ENCODE results near the gene TP53BP1.

The TP53BP1 gene

DNA sequence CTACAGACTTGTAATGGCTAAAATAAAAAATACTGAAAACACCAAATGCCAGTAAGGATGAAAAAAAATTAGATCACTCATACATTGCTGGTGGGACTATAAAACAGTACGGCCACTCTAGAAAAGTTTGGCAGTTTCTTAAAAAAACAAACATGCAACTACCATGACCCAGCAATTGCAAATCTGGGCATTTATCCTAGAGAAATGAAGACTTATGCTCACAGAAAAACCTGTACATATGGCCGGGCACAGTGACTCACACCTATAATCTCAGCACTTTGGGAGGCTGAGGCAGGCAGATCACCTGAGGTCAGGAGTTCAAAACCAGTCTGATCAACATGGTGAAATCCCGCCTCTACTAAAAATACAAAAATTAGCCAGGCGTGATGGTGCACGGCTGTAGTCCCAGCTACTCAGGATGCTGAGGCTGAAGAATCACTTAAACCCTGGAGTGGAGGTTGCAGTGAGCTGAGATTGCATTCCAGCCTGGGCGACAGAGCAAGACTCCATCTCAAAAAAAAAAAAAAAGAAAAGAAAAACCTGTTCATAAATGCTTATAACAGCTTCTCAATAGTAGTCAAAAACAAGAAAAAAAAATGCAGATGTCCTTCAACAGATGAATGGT, 5.6 kb downstream of the TP53BP1 start:
- no peak for DNase-seq

DNA sequence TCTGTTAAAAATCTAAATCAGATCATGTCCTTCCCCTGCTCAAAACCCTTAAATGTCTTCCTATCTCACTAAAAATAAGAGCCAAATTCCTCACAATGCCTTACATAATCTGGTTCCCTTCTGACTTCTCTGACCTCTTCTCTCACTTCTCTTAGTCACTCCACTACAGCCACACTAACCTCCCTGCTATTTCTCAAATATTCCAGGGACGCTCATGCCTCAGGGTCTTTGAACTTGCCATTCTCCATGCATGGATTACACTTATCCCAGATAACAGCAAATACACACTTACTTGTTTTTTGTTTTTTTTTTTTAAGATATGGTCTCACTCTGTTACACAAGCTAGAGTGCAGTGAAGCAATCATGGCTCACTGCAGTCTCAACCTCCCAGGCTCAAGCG, 8.5 kb downstream of the TP53BP1 start:
- no peak for DNase-seq

DNA sequence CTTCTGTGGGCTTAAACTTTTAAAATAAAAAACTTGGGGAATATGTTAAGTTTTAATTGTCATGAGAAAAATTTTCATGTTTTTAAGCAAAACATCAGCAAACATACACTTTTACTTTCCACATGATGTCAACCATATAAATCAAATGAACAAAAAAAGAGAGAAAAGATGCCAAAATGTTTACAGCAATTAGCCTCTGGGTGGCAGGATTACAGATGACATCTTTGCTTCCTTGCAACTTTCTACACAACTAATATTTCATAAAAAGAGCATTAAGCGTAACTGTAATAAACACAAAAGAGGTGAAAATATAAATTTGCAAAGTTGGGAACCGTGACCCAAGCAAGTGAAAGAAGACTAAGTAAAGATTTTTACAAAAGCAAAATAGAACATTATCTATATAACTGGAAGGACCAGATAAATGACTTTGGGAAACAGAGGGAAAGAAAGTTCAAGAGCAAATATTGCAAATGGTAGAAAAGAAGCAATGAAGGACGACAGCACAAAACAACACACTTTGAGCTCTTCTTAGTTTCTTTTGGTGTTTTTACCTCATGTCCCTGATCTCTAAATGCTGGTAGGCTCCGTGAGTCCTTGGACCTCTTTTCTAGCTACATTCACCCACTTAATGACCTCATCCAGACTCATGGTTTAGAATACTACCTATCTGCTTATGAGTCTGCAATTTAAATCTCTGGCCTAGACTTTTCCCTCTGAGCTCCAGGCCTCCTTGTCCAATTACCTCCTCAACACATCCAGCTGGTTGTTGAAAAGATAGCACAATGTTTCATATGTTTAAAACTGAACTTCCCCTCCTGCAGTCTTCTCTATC, 9.4 kb downstream of the TP53BP1 start:
- DNase-seq = no peak

DNA sequence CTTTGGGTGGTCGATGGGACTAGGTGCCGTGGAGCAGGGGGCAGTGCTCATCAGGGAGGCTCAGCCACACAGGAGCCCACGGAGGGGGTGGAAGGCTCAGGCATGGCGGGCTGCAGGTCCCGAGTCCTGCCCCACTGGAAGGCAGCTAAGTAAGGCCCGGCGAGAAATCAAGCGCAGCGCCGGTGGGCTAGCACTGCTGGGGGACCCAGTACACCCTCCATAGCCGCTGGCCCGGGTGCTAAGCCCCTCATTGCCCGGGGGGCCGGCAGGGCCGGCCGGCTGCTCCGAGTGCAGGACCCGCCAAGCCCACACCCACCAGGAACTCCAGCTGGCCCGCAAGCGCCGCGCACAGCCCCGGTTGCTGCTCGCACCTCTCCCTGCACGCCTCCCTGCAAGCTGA, 19.1 kb downstream of the TP53BP1 start:
- no peak for DNase-seq

DNA sequence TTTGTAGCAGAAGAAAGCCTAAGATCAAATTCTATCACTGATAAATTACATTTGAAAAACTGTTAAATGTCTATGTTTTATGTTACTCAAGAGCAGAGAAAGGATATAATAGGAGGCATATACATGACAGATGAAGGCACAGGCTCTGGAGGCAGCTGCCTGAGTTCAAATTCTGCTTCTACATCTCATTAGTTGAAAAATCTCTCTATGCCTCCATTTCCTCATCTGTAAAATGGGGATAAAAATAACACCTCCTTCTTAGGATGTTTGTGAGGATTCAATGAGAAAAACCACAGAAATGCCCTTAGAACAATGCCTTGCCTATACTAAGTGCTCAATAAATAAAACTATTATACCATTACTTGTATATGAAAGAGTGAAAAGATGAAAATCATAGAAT, 21.0 kb downstream of the TP53BP1 start:
- no peak for DNase-seq

DNA sequence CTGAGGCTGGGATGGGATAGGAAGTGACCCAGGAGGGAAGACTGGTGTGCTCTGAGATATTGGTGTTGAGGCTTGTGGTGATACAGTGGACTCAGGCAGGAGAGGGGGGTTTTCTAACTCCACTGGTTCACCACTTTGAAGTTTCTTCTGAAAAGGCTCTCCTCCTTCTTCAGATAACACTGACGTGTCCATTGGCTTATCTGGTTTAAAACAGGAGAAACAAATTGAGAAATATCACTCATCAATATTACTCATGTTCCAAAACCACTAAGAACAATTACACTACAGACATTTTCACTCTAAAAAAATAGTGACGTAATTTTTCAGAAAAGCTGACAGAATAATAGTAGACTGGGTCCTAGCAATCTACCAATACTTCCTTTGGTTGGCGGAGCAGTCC, 23.1 kb downstream of the TP53BP1 start:
- no peak for DNase-seq

DNA sequence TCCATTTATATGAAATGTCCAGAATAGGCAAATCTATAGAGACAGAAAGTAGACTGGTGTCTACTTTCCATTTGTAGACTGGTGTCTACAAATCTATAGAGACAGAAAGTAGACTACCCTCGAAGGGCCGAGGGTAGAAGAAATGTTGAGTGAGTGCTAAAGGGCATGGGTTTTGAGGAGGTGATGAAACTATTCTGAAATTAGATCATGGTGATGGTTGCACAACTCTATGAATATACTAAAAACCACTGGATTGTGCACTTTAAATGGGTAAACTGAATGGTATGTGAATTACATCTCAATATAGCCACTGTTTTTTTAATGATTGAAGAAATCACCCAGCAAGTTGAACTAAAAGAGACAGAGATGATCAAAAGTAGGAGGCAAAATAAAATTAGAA, 27.9 kb downstream of the TP53BP1 start:
- DNase-seq = no peak

DNA sequence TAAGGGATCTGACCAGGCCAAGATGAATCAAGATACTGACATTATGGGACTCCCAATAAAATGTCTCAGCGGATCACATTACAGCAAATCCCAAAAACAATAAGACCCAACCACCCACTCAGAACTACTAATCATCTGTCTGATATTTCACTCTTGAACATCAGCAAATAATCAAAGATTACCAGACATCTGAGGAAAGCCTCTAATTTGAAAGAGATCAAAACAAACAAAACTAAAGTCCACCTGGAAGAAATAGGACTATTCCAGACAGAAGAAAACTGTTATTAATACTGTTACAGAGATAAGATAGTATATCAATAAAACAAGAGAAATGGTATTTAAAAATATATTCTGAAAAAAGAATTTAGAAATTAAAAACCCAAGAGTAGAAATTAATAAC, 29.0 kb downstream of the TP53BP1 start:
- DNase-seq = no peak

DNA sequence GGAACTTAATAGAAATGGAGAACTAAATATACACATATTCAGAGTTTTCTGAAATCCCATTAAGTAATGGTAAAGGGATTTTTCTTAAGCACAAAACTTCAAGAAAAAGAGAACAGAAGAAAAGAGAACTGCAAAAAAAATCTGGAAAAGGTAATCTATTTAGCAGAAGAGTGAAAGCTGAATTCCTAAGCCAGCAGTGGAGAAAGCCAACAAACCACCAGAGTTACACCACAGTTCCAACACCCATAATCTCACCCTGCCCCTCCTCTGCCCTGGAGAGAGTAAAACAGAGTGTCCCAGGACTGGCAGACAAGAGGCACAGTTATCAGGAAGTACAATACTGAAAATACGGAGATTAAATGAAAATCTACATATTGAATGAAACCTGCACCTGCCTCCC, 29.4 kb downstream of the TP53BP1 start:
- DNase-seq = no peak

DNA sequence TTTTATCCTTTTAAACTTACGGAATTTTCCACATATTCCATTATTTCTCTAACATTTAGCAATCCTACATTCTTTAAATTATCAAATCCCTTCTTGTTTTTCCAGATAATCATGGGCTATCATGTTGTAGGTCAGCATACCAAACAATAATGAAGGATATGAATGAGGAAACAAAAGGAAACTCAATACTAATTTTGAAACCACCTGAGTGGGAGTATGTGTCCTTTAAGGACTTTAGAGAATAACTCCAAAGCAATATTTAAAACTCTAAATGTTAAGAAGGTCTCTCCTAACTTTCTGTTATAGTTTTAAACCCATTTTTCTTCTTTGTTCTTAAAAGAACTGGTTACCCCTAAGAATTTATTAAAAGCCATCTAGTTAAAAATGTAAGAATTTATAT, 43.0 kb downstream of the TP53BP1 start:
- DNase-seq = no peak

DNA sequence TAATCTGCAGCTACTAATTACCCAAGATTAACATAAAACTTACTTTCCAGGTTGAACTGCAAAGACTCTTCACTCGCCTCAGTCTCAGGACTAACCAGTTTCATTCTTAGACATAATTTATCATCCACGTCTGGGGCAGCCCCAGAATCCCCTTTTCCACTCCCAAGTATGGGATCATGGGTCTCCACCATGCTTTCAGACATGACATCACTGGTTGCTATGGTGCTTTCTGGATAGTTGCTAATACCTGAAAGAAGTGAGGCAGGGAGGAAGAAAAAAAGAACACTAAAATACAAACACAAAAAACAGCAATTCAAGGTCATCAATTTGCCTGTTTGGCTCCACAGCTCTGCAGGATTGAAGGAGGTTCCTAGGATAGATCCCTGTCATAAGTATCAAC, 46.6 kb downstream of the TP53BP1 start:
- no peak for DNase-seq

DNA sequence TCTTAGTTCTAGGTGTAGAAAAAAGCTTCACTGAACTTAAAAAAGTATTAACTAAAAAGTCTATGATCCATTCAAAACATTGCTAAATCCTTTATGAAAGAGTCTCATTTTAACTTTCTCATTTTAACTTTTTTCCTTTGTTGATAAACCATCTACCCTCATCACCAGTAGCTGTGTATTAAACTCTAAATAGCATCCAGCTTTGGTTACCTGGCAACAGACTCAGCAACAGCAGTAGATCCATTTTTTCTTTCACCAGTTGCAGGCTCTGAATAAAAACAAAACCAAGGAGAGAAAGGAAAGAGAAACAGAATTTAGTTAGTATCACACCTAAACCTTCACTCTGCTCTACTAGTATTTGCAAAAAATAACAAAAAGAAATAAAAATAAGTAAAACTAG, 51.6 kb downstream of the TP53BP1 start:
- no peak for DNase-seq

DNA sequence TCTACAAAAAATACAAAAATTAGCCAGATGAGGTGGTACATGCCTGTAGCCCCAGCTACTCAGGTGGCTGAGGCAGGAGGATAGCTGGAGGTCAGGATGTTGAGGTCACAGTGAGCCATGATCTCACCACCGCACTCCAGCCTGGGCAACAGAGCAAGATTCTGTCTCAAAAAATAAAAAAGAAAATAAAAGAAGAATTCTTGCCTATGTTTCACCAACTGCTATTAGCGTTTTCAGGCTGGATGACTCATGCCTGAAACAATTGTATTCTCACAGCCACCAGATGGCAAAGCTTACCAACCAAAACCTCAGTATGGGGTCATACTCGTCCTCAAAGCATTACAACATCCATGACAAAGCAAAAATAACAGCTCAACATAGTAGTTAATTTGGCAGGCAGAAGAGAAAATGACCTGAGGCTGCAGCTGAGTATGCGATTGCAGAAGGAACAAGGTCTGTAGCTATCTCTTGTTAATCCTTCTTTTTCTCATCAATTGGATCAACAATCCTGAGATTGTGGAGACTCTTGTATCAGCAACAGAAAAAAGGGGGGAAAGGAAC, 52.2 kb downstream of the TP53BP1 start:
- DNase-seq = peak; percentile 18 to 32

DNA sequence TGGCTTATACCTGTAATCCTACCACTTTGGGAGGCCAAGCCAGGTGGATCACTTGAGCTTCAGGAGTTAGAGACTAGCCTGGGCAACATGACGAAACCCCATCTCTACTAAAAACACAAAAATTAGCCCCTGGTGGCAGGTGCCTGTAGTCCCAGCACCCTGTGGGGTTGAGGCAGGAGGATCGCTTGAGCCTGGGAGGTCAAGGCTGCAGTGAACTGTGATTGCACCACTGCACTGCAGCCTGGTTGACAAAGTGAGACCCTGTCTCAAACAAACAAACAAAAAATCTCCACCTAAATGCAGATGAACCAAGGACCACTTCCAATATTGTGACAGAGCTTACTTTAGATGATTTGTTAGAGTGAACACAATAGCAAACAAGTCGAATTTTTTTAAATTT, 53.7 kb downstream of the TP53BP1 start:
- no peak for DNase-seq

DNA sequence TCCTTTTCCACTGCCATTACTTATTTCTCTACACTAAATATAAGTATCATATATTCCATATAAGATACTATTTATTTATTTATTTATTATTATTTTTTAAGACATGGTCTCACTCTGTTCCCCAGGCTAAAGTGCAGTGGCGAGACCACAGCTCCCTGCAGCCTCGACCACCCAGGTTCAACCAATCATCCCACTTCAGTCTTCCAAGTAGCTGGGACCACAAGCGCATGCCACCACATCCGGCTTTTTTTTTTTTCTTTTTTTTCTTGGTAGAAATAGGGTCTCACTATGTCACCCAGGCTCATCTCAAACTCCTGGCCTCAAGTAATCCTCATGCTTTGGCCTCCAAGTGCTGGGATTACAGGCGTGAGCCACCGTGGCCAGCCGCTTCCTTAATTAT, 56.6 kb downstream of the TP53BP1 start:
- no peak for DNase-seq

DNA sequence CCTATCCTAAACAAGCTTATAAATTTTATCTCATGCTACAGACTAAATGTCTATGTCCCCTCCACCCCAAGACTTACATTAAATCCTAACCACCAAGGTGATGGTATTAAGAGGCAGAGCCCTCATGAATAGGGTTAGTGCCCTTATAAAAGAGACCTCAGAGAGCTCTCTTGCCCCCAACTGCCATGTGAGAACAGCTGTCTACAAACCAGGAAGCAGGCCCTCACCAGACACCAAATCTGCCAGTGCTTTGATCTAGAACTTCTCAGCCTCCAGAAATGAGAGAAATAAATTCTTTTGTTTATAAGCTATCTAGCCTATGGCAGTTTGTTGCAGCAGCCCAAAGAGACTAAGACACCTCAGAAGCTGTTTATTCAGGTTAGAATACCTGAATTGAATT, 58.5 kb downstream of the TP53BP1 start:
- DNase-seq = no peak

DNA sequence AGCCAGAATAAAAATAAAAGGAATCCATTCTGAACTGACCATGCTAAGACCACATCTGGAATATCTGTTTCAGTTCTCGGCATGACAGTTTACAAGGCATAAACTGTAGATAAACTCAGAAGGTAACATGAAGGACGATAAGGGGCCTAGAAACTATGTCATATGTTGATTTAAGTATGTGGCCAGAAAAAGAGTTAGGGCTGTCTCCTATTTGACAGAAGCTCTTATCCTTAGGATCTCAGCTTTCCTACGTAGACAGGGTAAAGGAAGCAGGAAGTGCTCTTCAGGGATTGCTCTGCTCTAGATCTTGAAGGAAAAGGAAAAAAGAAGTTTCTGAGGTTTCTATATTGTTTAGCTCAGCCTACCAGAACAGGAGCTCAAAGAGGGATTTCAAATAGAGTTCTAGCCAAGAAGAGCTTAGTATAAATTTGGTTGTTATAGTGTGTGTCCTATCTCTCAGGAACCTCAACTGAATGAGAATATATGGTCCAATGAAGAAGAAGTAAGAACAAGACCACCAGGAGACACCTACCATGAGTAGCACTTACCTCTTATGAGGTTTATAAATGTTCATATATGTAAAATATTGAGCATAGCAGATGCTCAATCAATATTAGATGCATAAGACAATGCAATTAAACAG, 59.2 kb downstream of the TP53BP1 start:
- no peak for DNase-seq

DNA sequence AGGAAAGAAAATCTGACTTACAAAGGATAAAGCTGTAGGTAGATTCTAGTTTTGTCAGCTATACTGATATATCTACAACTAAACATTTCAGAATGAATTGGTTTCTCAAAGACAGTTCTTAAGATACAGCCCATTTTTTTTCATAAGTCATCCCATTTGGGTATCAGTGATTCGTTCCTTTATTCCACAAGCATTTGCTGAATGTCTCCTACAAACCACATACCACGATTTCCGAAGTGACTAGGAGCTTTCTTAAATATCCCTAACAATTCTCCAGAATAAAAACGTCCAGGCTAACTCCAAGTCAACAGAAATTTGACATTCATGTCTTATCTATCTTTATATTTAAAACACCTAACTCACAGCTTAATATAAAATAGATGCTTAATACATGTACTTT, 59.8 kb downstream of the TP53BP1 start:
- DNase-seq = no peak

DNA sequence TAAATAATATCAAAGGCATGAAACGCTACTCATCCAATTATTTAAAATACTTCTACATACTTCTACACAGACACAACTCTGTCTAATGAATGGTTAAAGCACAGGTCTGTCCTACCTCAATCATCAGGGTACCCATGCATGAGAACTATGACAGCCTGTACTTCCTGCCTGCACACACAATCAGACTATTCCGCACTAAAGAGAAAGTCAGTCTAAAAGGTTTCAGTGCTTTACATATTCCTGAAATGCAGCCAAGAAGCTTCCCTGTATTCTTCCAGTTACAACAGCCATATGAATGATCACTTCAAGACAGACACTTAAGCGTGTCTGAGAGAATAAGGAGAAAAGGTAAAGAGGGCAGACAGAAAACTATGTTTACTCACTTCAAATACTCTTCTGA, 63.3 kb downstream of the TP53BP1 start:
- DNase-seq = no peak

DNA sequence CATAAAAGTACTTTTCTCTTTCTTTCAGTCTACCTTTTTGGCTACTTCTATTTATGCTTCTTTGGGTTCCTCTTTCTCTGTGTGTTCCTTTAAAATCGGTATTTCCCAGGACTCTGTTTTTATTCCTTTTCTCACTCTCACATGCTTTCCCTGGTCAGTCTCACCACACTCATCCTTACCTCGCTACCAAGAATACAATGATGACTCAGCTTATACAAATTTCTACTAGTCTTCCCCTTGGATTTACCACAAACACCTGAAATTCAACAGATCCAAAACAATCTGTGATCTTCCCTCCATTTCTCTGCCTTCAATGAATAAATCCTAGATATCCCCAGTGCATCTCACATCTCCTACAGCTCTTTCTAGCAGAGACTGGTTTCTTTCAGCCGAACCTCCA, 69.2 kb downstream of the TP53BP1 start:
- no peak for DNase-seq

DNA sequence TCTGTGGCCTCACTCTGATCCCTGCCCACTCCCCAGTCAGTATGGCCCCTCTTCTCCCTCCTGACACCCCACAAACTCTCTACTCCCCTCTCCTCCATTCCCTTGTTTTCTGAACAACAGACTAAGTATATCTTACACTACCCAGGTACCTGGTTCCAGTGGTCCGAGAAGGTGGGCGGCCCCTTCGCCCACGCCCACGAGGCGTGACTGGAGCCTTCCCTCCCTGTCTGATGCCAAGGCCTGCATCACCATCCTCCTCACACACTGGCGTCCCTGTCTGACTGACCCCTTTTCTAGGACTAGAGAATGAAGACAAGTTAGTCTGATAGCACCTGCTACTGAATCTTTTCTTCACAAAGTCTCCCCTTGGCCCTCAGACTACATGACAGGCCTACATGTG, 72.1 kb downstream of the TP53BP1 start:
- no peak for DNase-seq

DNA sequence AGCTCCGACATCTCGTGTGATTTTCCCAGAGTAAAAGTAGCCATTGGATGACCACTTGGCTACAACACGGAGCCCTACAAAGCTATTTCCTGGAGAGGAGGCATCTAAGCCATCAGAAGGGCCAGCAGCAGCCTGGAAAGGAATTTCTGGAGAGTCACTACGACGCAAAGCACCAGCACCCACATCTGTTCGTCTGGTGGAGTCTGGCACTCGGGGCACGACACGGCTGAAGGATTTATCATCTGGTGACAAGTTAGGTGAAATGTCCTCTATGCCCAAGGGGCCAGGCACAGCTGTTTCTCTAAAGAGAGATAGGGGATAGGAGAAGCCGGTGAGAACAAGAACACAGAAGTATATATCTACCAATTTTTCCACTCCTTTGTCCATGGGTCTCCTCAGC, 72.5 kb downstream of the TP53BP1 start:
- DNase-seq = no peak

DNA sequence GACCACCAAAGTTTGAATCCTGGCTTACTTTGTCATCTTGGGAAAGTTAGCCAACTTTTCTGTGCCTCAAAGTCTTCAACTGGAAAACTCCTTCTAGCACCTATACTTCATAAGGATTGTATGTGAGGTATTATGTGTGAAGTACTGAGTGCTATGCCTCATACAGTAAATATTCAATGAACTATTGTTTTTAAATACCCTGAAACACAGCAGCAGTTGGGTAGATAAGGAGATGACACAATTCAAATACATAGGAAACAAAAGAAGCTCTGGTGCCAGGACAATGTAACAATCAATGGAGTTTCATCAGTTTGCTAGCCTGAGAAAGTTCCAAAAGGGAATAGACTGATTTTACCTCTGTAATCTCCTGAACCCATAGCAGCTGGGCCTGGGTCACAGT, 78.8 kb downstream of the TP53BP1 start:
- no peak for DNase-seq

DNA sequence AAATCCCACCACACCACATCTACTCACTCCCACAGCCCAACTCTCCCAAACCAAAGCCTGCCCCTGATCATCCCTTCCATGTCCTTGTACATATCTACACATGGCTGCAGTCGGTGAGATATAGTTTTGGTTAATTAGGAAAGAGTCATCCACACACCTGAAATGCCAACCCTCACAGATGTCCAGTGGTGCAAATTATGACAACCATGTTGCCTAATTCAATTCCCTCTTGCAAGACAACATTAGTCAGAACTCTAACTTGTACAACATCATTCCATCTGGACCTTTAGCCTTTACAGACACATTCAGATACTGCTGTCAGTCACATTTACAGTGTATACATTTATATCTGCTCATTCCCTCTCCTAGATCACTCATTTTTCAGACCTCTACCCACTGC, 80.9 kb downstream of the TP53BP1 start:
- DNase-seq = no peak

All from activated CD4-positive, alpha-beta T cell treated with anti-CD3 and anti-CD28 coated beads, Interleukin-2, amount 50 U/mL, for 48 hours (primary cell).